HepG2 (cell line): ENCODE measurements around the gene RAC2. TPM values are rescaled to one million over a fixed set of nuclear protein-coding genes. Genes with fewer than 3 reads are reported as not detected.

Experiments
- ATAC-seq: fragments of 200-7000 bp; cut with Tn5 transposase; 3 replicates; pipeline ENCODE4 v1.9.1; 2020; ENCODE audit warnings: mild to moderate bottlenecking, moderate library complexity
- BruUV-seq: library from RNA; stranded (reverse); fragments of 400-500 nt; replicated peaks from 2 replicates; lab custom pipeline; 2021; lab: Mats Ljungman, UMichigan
- CTCF ChIA-PET: fragments of 300-600 bp; formaldehyde crosslinking; extraction: SDS; loops from one replicate; lab custom pipeline; 2021; ENCODE audit warnings: low total read pairs, inconsistent platforms, low intra/inter-chr PET ratio; lab: Yijun Ruan, JAX
- POLR2A ChIA-PET: fragments of 350-600 bp; sonication (Branson Sonifier 250); formaldehyde crosslinking; loops from one replicate; lab custom pipeline; 2020; ENCODE audit warnings: antibody characterized with exemption, inconsistent platforms; lab: Yijun Ruan, JAX
- DNase-seq: peaks from one replicate; pipeline ENCODE4 v3.0.0-alpha.2; 2015; ENCODE audit warnings: low spot score
- FAIRE-seq: peaks from 3 replicates; lab custom pipeline; 2011; peaks lifted over from hg19 to GRCh38; lab: Jason Lieb, UNC
- H2AFZ ChIP-seq: one replicate; pipeline ENCODE4 v1.6.1; 2011; ENCODE audit warnings: low read length, inconsistent platforms
- H3K27ac ChIP-seq: fragments of 300-600 bp; 3 replicates; pipeline ENCODE4 v1.8.0; 2011; ENCODE audit warnings: mixed run types, mild to moderate bottlenecking, mixed read lengths, low read length, inconsistent platforms; ENCODE audit not compliant: insufficient read depth; ENCODE audit errors: extremely low read length
- H3K27me3 ChIP-seq, 2 experiments: fragments of 200-600 bp in 1 of 2; 2 replicates in 1 of 2; 3 replicates in 1 of 2; pipeline versions ENCODE4 v1.6.0 to v1.8.0; 2011; ENCODE audit warnings: low read length in 2 of 2, mild to moderate bottlenecking in 2 of 2, moderate library complexity in 2 of 2, inconsistent platforms in 1 of 2; ENCODE audit not compliant: insufficient read depth in 2 of 2, control insufficient read depth in 1 of 2
- H3K36me3 ChIP-seq, 2 experiments: fragments of 200-600 bp in 1 of 2; replicated peaks in 1 of 2; 2 replicates in 1 of 2; 3 replicates in 1 of 2; pipeline versions ENCODE4 v1.5.1 to v1.8.0; 2011; ENCODE audit warnings: low read length in 2 of 2, inconsistent platforms in 1 of 2; ENCODE audit not compliant: insufficient read depth in 2 of 2, control insufficient read depth in 1 of 2
- H3K4me1 ChIP-seq: 2 replicates; pipeline ENCODE4 v1.5.1; 2012; ENCODE audit warnings: low read length, inconsistent platforms; ENCODE audit not compliant: insufficient read depth
- H3K4me2 ChIP-seq: 2 replicates; pipeline ENCODE4 v1.6.0; 2011; ENCODE audit warnings: low read depth, low read length, inconsistent platforms
- H3K4me3 ChIP-seq, 3 experiments: fragments of 200-600 bp in 1 of 3; sonication (generic), shearing (Covaris generic) in 1 of 3; replicated peaks in 1 of 3; 2 replicates each; pipeline ENCODE4 v1.5.1; 2011 to 2016; ENCODE audit warnings: low read length in 3 of 3, inconsistent platforms in 2 of 3, low read depth in 2 of 3, mild to moderate bottlenecking in 2 of 3, control low read depth in 1 of 3, mixed read lengths in 1 of 3; ENCODE audit not compliant: insufficient read depth in 1 of 3
- H3K79me2 ChIP-seq: one replicate; pipeline ENCODE4 v1.6.1; 2011; ENCODE audit warnings: low read length, inconsistent platforms; ENCODE audit not compliant: insufficient read depth
- H3K9ac ChIP-seq: 2 replicates; pipeline ENCODE4 v1.6.0; 2011; ENCODE audit warnings: mild to moderate bottlenecking, low read depth, low read length, inconsistent platforms; ENCODE audit not compliant: insufficient read depth
- H3K9me3 ChIP-seq: 2 replicates; pipeline ENCODE4 v1.5.1; 2012; ENCODE audit warnings: mild to moderate bottlenecking, low read length
- H4K20me1 ChIP-seq: 2 replicates; pipeline ENCODE4 v1.6.0; 2011; ENCODE audit warnings: inconsistent platforms, mild to moderate bottlenecking, low read length, moderate library complexity; ENCODE audit not compliant: insufficient read depth
- DBP ChIP-seq: sonication (generic); formaldehyde crosslinking; IDR thresholded peaks from 2 replicates; pipeline ENCODE4 v1.4.0; 2020; ENCODE audit warnings: missing genetic modification reagents; ENCODE audit errors: not compliant biosample characterization
- EHMT2 ChIP-seq: fragments of 200-600 bp; sonication (generic); IDR thresholded peaks from 2 replicates; pipeline ENCODE4 v1.7.0; 2017; ENCODE audit warnings: antibody characterized with exemption, low read depth, low read length, borderline replicate concordance
- ZNF629 ChIP-seq: sonication (generic); formaldehyde crosslinking; conservative IDR thresholded peaks from 2 replicates; pipeline ENCODE4 v1.5.0; 2020; ENCODE audit warnings: missing genetic modification reagents
- ZNF768 ChIP-seq: sonication (generic); formaldehyde crosslinking; IDR thresholded peaks from 2 replicates; pipeline ENCODE4 v1.4.0; 2020; ENCODE audit warnings: missing genetic modification reagents
- WGBS: methylation state at CpG from one replicate; pipeline ENCODE4 v1.1.6; 2017; ENCODE audit warnings: low lambda C conversion rate; 5-methylcytosine and 5-hydroxymethylcytosine counted together
- in situ Hi-C: cut with HindIII; loops from 2 replicates; pipeline ENCODE4 v1.10.0; 2017; ENCODE audit warnings: low pct_unique_long_range_greater_than_20kb; ENCODE audit not compliant: extremely low pct_ligation_motif_present
- intact Hi-C: fragments of 100-400 bp; cut with micrococcal nuclease; formaldehyde crosslinking; loops from one replicate; pipeline ENCODE4 v1.10.0; 2022; ENCODE audit not compliant: unreplicated experiment
- polyA plus RNA-seq, 8 experiments: library from polyadenylated mRNA; depleted of rRNA in 3 of 8; stranded (reverse) in 7 of 8; unstranded in 1 of 8; fragments of >200 nt; fragmentation: Illumina TruSeq in 4 of 8; extraction: Trizol in 4 of 8; gene quantifications; 2 replicates each; pipeline versions ENCODE4 v1.2.1 to v1.2.3, GENCODE V29; 2011 to 2016; ENCODE audit warnings: low read depth in 4 of 8, missing spikeins in 1 of 8, mixed read lengths in 1 of 8; ENCODE audit not compliant: insufficient read depth in 1 of 8
- total RNA-seq, 5 experiments: library from RNA; depleted of rRNA; stranded (reverse); fragments of >200 nt; fragmentation: Illumina TruSeq; extraction: Trizol; gene quantifications; 2 replicates each; pipeline ENCODE4 v1.2.3, GENCODE V29; 2016; ENCODE audit warnings: low read depth in 1 of 5
- TF ChIP-seq, protein P1 (sequence below): sonication (generic); formaldehyde crosslinking; IDR thresholded peaks from 2 replicates; pipeline ENCODE4 v1.5.0; 2020; ENCODE audit warnings: missing genetic modification reagents

RAC2 gene
- total and polyA plus RNA-seq, 2 of the 13 experiments (the other 11 are each of a cell fraction or from before 2014, with no cell fraction given) = 0.73 TPM; not detected in 1

DNA sequence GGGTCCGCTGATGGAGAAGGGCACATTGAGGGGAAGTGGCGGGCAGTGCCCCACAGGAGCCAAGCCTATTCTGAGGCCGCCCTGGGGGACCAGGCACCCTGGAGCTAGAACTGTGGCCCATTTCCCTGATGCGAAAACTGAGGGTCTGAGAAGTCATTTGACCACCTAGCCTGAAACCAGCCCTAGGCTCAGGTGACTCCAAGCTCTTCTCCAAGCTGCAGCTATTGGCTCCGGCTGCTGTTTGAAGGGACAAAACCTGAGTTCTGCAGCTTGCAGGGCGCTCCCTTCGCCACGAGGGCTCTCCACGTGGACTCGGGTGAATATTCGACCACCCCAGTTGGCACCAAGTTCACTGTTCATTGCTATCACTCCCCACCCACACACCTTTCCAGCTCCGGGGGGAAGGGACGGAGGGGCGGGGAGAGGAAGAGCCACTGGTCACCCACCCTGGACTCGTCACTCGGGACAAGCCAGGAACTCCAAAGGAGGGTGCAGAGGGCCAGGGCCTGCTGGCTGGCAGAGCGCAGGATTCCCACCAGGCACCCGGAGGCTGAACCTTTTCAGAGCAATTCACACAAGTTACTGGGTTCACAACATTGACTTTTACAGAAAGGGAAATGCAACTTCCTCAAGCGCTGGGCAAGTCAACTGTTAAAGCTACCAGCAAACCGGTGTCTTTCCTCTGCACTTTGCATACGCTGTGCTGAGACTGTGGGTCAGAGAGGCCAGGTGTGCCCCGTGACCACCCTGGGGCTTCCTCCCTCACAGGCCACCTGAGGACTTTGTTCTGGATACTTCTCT is 1.1 kb upstream of the RAC2 start:
- CTCF ChIA-PET = no interaction called here
- BruUV-seq = no TSS peak
- no peaks in the 10 kb centered on the region for H3K79me2 ChIP-seq
- H3K9me3 ChIP-seq = no peaks in the 10 kb centered on the region
- TF ChIP-seq, protein P1, sequence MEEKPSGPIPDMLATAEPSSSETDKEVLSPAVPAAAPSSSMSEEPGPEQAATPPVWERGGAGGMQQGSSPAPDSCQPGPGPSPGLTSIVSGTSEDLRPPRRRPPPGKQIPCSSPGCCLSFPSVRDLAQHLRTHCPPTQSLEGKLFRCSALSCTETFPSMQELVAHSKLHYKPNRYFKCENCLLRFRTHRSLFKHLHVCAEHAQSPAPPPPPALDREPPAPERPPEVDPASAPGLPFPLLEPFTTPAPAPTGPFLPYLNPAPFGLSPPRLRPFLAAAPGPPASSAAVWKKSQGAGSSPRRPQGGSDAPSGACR = no peak
- TF ChIP-seq ZNF629 (CRISPR knock-in tag) = peak; percentile 62
- ATAC-seq = no peak
- FAIRE-seq = no peak
- no peak overlapping the region for H3K4me3 ChIP-seq
- intact Hi-C loops = no loop called here
- no peak overlapping the region for H3K4me2 ChIP-seq
- H3K4me1 ChIP-seq = 0 out of 2 replicates have a peak, but pooled peaks cover 5% of the 10 kb centered on the region
- peaks cover 0 to 37% of the 10 kb centered on the region in 2 experiments; a peak in 3 of 5 replicates for H3K27me3 ChIP-seq
- no peak for DNase-seq
- H3K36me3 ChIP-seq = no peaks in the 10 kb centered on the region
- 50% methylated on average over 17 of the region's 22 CpGs for WGBS
- H3K9ac ChIP-seq = no peak overlapping the region
- in situ Hi-C loops = no loop called here
- POLR2A ChIA-PET = no interaction called here
- H2AFZ ChIP-seq = no peak overlapping the region
- H3K27ac ChIP-seq = no peak overlapping the region
- peaks cover 2% of the 10 kb centered on the region; the same call in 1 of the 2 replicates for H4K20me1 ChIP-seq

DNA sequence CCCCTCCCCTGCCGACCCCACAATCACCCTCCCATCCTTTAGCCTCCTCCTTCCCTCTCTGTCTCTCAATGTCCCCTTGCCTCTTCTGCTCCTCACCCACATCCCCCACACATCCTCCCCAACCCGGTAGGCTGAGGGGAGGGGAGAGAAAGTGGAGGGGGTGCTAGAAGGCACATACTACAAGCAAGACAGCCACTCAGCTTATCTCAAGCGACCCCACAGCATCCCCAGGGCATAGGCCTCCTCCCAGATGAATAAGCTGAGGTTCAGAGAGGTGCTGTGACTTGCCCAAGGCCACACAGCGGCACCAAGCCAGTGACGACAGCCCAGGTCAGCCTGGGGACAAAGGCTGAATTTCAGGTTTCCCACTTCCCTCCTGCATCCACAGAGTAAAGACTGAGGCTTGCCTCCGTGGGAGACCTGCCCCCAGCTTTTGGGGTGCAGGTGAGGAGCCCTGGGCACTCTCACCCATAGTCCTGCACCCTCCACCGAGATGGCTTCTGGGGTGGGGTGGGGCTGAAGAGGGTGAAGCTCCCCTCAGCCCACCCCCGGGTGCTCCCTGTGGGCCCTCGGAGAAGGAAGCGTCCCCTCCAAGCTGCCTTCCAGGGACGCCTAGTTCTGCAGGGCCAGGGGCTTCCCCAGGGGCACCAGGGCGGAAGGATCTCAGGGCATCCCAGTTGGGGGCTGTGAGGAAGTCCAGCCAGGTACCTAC is 511 bp downstream of the RAC2 start:
- intact Hi-C loops = no loop called here
- Histone ChIP-seq H3K4me2 (no peak overlapping the region), H2AFZ (no peak overlapping the region), H3K9ac (no peak overlapping the region), H3K9me3 (no peaks in the 10 kb centered on the region), H3K4me1 (0 out of 2 replicates have a peak, but pooled peaks cover 5% of the 10 kb centered on the region), H3K27ac (no peak overlapping the region), H4K20me1 (peaks cover 2% of the 10 kb centered on the region; the same call in 1 of the 2 replicates), H3K36me3 (no peaks in the 10 kb centered on the region), H3K79me2 (no peaks in the 10 kb centered on the region), H3K4me3 (no peak overlapping the region), H3K27me3 (peaks cover 0 to 42% of the 10 kb centered on the region in 2 experiments; a peak in 3 of 5 replicates)
- FAIRE-seq = no peak
- in situ Hi-C loops = no loop called here
- no TSS peak for BruUV-seq
- TF ChIP-seq DBP (no peak), EHMT2 (no peak), ZNF768 (peak; percentile 97)
- ChIA-PET POLR2A (no interaction called here), CTCF (no interaction called here)
- no peak for DNase-seq
- 42% methylated on average over 10 of the region's 12 CpGs for WGBS
- no peak for ATAC-seq
